PC-9 (cell line): ENCODE data around the gene CARHSP1. TPM values are rescaled to one million over a fixed set of nuclear protein-coding genes. Genes with fewer than 3 reads are reported as not detected.
A peak's percentile ranks its signal among the peaks of the same experiment; 100 is the strongest.
"Not testable (repeated sequence)": the region's sequence is repeated elsewhere in the genome, so short reads cannot be mapped to it uniquely, and the experiment has no call there.

Source experiments
- Bru-seq: library from RNA; stranded (reverse); fragments of 400-500 nt; gene quantifications from one replicate; lab custom pipeline; 2021; lab: Mats Ljungman, UMichigan
- BruChase-seq, 2 experiments: library from RNA; stranded (reverse); fragments of 400-500 nt; gene quantifications; one replicate each; lab custom pipeline; 2021; lab: Mats Ljungman, UMichigan
- BruUV-seq: library from RNA; stranded (reverse); fragments of 400-500 nt; replicated peaks from 2 replicates; lab custom pipeline; 2021; lab: Mats Ljungman, UMichigan
- CTCF ChIA-PET: fragments of 300-600 bp; sonication (Branson Sonifier 250); formaldehyde crosslinking; loops from one replicate; lab custom pipeline; 2022; ENCODE audit warnings: antibody characterized with exemption; lab: Charles Lee
- POLR2A ChIA-PET: fragments of 300-600 bp; sonication (Branson Sonifier 250); formaldehyde crosslinking; loops from one replicate; lab custom pipeline; 2022; ENCODE audit warnings: antibody characterized with exemption; ENCODE audit not compliant: unreplicated experiment; lab: Charles Lee
- DNase-seq, 2 experiments: peaks; one replicate each; pipeline versions ENCODE4 v3.0.0 to v3.0.0-alpha.2; 2015 to 2022; ENCODE audit warnings: mixed read lengths in 1 of 2
- H2AFZ ChIP-seq: fragments of 200-600 bp; sonication (generic); 2 replicates; pipeline ENCODE4 v1.8.1; 2017; ENCODE audit warnings: antibody characterized with exemption
- H3F3A ChIP-seq: fragments of 200-600 bp; sonication (generic); 2 replicates; pipeline ENCODE4 v1.8.1; 2017; ENCODE audit warnings: antibody characterized with exemption, mild to moderate bottlenecking, low read depth; ENCODE audit not compliant: insufficient read depth
- H3K27ac ChIP-seq: fragments of 200-600 bp; sonication (generic); 2 replicates; pipeline ENCODE4 v1.6.1; 2016; ENCODE audit warnings: mixed run types
- H3K27me3 ChIP-seq: fragments of 200-600 bp; sonication (generic); 2 replicates; pipeline ENCODE4 v1.6.1; 2016; ENCODE audit warnings: low read depth, mixed run types; ENCODE audit not compliant: insufficient read depth
- H3K36me3 ChIP-seq: fragments of 200-600 bp; sonication (generic); 2 replicates; pipeline ENCODE4 v1.6.1; 2016; ENCODE audit warnings: low read depth, mixed run types
- H3K4me1 ChIP-seq: fragments of 200-600 bp; sonication (generic); replicated peaks from 2 replicates; pipeline ENCODE4 v1.6.1; 2016; ENCODE audit warnings: mixed run types; ENCODE audit not compliant: insufficient read depth
- H3K4me2 ChIP-seq: fragments of 200-600 bp; sonication (generic); 2 replicates; pipeline ENCODE4 v1.6.1; 2017; ENCODE audit warnings: mixed run types
- H3K4me3 ChIP-seq: fragments of 200-600 bp; sonication (generic); 2 replicates; pipeline ENCODE4 v1.6.1; 2016; ENCODE audit warnings: mixed run types
- H3K79me2 ChIP-seq: fragments of 200-600 bp; sonication (generic); 2 replicates; pipeline ENCODE4 v1.6.1; 2017; ENCODE audit warnings: low read depth, mixed run types
- H3K9me2 ChIP-seq: fragments of 200-600 bp; sonication (generic); 2 replicates; pipeline ENCODE4 v1.8.1; 2017; ENCODE audit warnings: mild to moderate bottlenecking; ENCODE audit not compliant: insufficient read depth
- H3K9me3 ChIP-seq: fragments of 200-600 bp; sonication (generic); 2 replicates; pipeline ENCODE4 v1.8.1; 2016; ENCODE audit warnings: low read depth; ENCODE audit not compliant: insufficient read depth
- H4K20me1 ChIP-seq: fragments of 200-600 bp; sonication (generic); 2 replicates; pipeline ENCODE4 v1.8.1; 2017; ENCODE audit not compliant: insufficient read depth
- CTCF ChIP-seq: fragments of 200-600 bp; sonication (generic); conservative IDR thresholded peaks from 2 replicates; pipeline ENCODE4 v1.6.1; 2017; ENCODE audit warnings: mixed run types, antibody characterized with exemption, mild to moderate bottlenecking, moderate library complexity
- EZH2 ChIP-seq: fragments of 200-600 bp; sonication (generic); IDR thresholded peaks from 2 replicates; pipeline ENCODE4 v1.8.0; 2017; ENCODE audit warnings: antibody characterized with exemption, low read depth
- intact Hi-C: fragments of 100-400 bp; cut with micrococcal nuclease; formaldehyde crosslinking; loops from one replicate; pipeline ENCODE4 v1.10.0; 2022; ENCODE audit not compliant: unreplicated experiment
- long read RNA-seq: library from polyadenylated mRNA; stranded (forward); transcript quantifications from one replicate; pipeline ENCODE4 v2.0.0, GENCODE V29; 2022
- total RNA-seq: library from RNA; stranded (reverse); gene quantifications from 2 replicates; pipeline ENCODE4 v1.2.3, GENCODE V29; 2021

The CARHSP1 gene
- total RNA-seq = 179 and 186 TPM in 2 replicates
- percentile 81 among the genes with signal in this experiment for Bru-seq, nascent RNA
- BruChase-seq, experiment 1, labeled RNA remaining after a 2-hour chase = percentile 82 among the genes with signal in this experiment
- percentile 92 among the genes with signal in this experiment for BruChase-seq, experiment 2, labeled RNA remaining after a 6-hour chase
- long read RNA-seq, transcript CARHSP1-201 (4 exons, 746 nt) = major isoform, 154 of 256 reads
- long read RNA-seq, partial matches to known transcripts = 9 of 256 reads
- long read RNA-seq, other reads (novel, unspliced or antisense) = 89 of 256 reads

- ChIA-PET CTCF (interaction anchor here (0.6 to 1.0 kb wide), 8 partner anchors 8 to 265 kb away, joined by 3 to 14 read pairs (median 5); no protein-coding TSS in a partner anchor), POLR2A (interaction anchor here (0.5 to 1.4 kb wide), 11 partner anchors 10 to 1694 kb away, joined by 3 to 45 read pairs (median 4); partner anchors contain the start of genes HAPSTR1, PMM2 and TMEM186)
- Histone ChIP-seq H3K36me3 (no peaks in the 10 kb centered on the region), H2AFZ (peak within 1 kb of the TSS; percentile 96), H3K4me2 (peak within 1 kb of the TSS; percentile 93), H3K4me3 (peak within 1 kb of the TSS; percentile 88), H3K27ac (peak within 1 kb of the TSS; percentile 55), H3K27me3 (no peaks in the 10 kb centered on the region), H4K20me1 (peaks cover 28% of the 10 kb centered on the region), H3K4me1 (peaks cover 41% of the 10 kb centered on the region), H3K9me3 (no peaks in the 10 kb centered on the region), H3K9me2 (no peaks in the 10 kb centered on the region), H3F3A (peaks cover 30% of the 10 kb centered on the region), H3K79me2 (peaks cover 46% of the 10 kb centered on the region)
- no TSS peak for BruUV-seq
- TF ChIP-seq CTCF (no peak), EZH2 (no peak)
- DNase-seq = peak; percentile 83 to 90
- intact Hi-C loops = loop anchor here (2.0 kb wide), 1 partner anchor 72 kb away; the partner anchor contains the start of genes PMM2 and TMEM186
Measured at GRCh38 chr16:8868416-8869211, at the start of gene CARHSP1. TSS of gene CARHSP1 (minus strand) at chr16:8869006. CDS start at chr16:8859328, 9,678 bp downstream.

- H4K20me1 ChIP-seq, H3K27ac ChIP-seq, H3K4me3 ChIP-seq, H3K4me2 ChIP-seq, DNase-seq, H3K9me2 ChIP-seq, H3K27me3 ChIP-seq, intact Hi-C loops, H3K9me3 ChIP-seq, BruUV-seq, H2AFZ ChIP-seq, POLR2A ChIA-PET: not testable (repeated sequence)
- Histone ChIP-seq H3K4me1 (peaks cover 18% of the 10 kb centered on the region), H3K36me3 (peaks cover 17% of the 10 kb centered on the region; the same call in 1 of the 2 replicates), H3F3A (peaks cover 28% of the 10 kb centered on the region), H3K79me2 (peaks cover 15% of the 10 kb centered on the region)
- CTCF ChIA-PET = interaction anchor here (0.7 kb wide), 1 partner anchor 72 kb away, joined by 3 read pairs; no protein-coding TSS in a partner anchor
Measured at GRCh38 chr16:8917336-8917735, 48.5 kb upstream of the CARHSP1 start.

GRCh38 chr16:8916541-8917225 lies 47.9 kb upstream of the CARHSP1 start:
- Histone ChIP-seq H3K4me3 (no peak overlapping the region), H3K4me2 (no peak overlapping the region), H3K27ac (no peak overlapping the region), H3K79me2 (peaks cover 17% of the 10 kb centered on the region), H3K9me3 (no peaks in the 10 kb centered on the region), H3F3A (peaks cover 34% of the 10 kb centered on the region), H3K36me3 (peaks cover 16% of the 10 kb centered on the region; the same call in 1 of the 2 replicates), H3K27me3 (no peaks in the 10 kb centered on the region), H4K20me1 (0 out of 2 replicates have a peak, but pooled peaks cover 6% of the 10 kb centered on the region), H3K4me1 (peaks cover 25% of the 10 kb centered on the region), H3K9me2 (no peaks in the 10 kb centered on the region), H2AFZ (no peak overlapping the region)
- ChIA-PET POLR2A (interaction anchor here (0.6 kb wide), 1 partner anchor 48 kb away, joined by 11 read pairs; the partner anchor contains the start of gene CARHSP1), CTCF (interaction anchor here (0.9 kb wide), 1 partner anchor 92 kb away, joined by 3 read pairs; no protein-coding TSS in a partner anchor)
- no peak for TF ChIP-seq EZH2
- no peak for TF ChIP-seq CTCF
- no peak for DNase-seq
- no TSS peak for BruUV-seq
- intact Hi-C loops = no loop called here
